ENCODE measurements around the gene TSTD1.
"Not testable (repeated sequence)": the region's sequence is repeated elsewhere in the genome, so short reads cannot be mapped to it uniquely, and the experiment has no call there.

The TSTD1 gene

GRCh38 chr1:161021970-161022353 is 16.8 kb downstream of the TSTD1 start:
- no peak for DNase-seq (ENCODE audit: insufficient read length)
- TF ChIP-seq POLR2AphosphoS5 (IDR thresholded peaks at IDR 0.05; ENCODE audit: low read depth, low read length) (no peak), POLR2A (IDR thresholded peaks at IDR 0.05; ENCODE audit: low read depth, low read length) (no peak), TAF1 (IDR thresholded peaks at IDR 0.05; ENCODE audit: borderline replicate concordance, low read depth, low read length) (no peak)
- no peak for FAIRE-seq

GRCh38 chr1:161021165-161021969 is 17.4 kb downstream of the TSTD1 start:
- DNase-seq (ENCODE audit: insufficient read length) (peak; percentile 97), FAIRE-seq (peak; percentile 87)
- peak; percentile 69; the same call in 1 of the 2 replicates for TF ChIP-seq POLR2A (IDR thresholded peaks at IDR 0.05; ENCODE audit: low read depth, low read length)
- TF ChIP-seq TAF1 (IDR thresholded peaks at IDR 0.05; ENCODE audit: borderline replicate concordance, low read depth, low read length) = no peak

GRCh38 chr1:161020509-161021164 is 18.1 kb downstream of the TSTD1 start, which contains the start of gene F11R:
Gene F11R (minus strand): TSS chr1:161021152. CDS start chr1:161021073, 79 bp downstream.
- TF ChIP-seq POLR2AphosphoS5 (IDR thresholded peaks at IDR 0.05; ENCODE audit: low read depth, low read length) (0 out of 2 replicates have a peak, but pooled peaks have one; percentile 39), TAF1 (IDR thresholded peaks at IDR 0.05; ENCODE audit: borderline replicate concordance, low read depth, low read length) (peak; percentile 65; the same call in 1 of the 2 replicates), POLR2A (IDR thresholded peaks at IDR 0.05; ENCODE audit: low read depth, low read length) (peak; percentile 58; the same call in 1 of the 2 replicates)
- FAIRE-seq = peak; percentile 46
- DNase-seq (ENCODE audit: insufficient read length) = peak; percentile 50

- TF ChIP-seq TAF1 (IDR thresholded peaks at IDR 0.05; ENCODE audit: borderline replicate concordance, low read depth, low read length) (no peak), POLR2AphosphoS5 (IDR thresholded peaks at IDR 0.05; ENCODE audit: low read depth, low read length) (peak; percentile 24; the same call in 1 of the 2 replicates), POLR2A (IDR thresholded peaks at IDR 0.05; ENCODE audit: low read depth, low read length) (0 out of 2 replicates have a peak, but pooled peaks have one; percentile 8)
- DNase-seq (ENCODE audit: insufficient read length) (no peak), FAIRE-seq (no peak)
Observed at GRCh38 chr1:161019751-161020495, 18.8 kb downstream of the TSTD1 start.

- not testable (repeated sequence) for DNase-seq (ENCODE audit: insufficient read length); FAIRE-seq
Observed at GRCh38 chr1:161019111-161019660, 19.6 kb downstream of the TSTD1 start.

GRCh38 chr1:161018631-161018930 is 20.2 kb downstream of the TSTD1 start:
- no peak for DNase-seq (ENCODE audit: insufficient read length)
- TF ChIP-seq POLR2AphosphoS5 (IDR thresholded peaks at IDR 0.05; ENCODE audit: low read depth, low read length) (no peak), TAF1 (IDR thresholded peaks at IDR 0.05; ENCODE audit: borderline replicate concordance, low read depth, low read length) (no peak), POLR2A (IDR thresholded peaks at IDR 0.05; ENCODE audit: low read depth, low read length) (no peak)
- FAIRE-seq = no peak

- FAIRE-seq (no peak), DNase-seq (ENCODE audit: insufficient read length) (no peak)
- TF ChIP-seq POLR2AphosphoS5 (IDR thresholded peaks at IDR 0.05; ENCODE audit: low read depth, low read length) = no peak
- no peak for TF ChIP-seq TAF1 (IDR thresholded peaks at IDR 0.05; ENCODE audit: borderline replicate concordance, low read depth, low read length)
- TF ChIP-seq POLR2A (IDR thresholded peaks at IDR 0.05; ENCODE audit: low read depth, low read length) = no peak
Observed at GRCh38 chr1:161017756-161018630, 20.8 kb downstream of the TSTD1 start.

- not testable (repeated sequence) for FAIRE-seq; DNase-seq (ENCODE audit: insufficient read length)
Observed at GRCh38 chr1:161017181-161017580, 21.6 kb downstream of the TSTD1 start.

- not testable (repeated sequence) for FAIRE-seq; DNase-seq (ENCODE audit: insufficient read length)
Observed at GRCh38 chr1:161016683-161017082, 22.1 kb downstream of the TSTD1 start.

- FAIRE-seq = peak; percentile 88
- peak; percentile 76 for DNase-seq (ENCODE audit: insufficient read length)
- TF ChIP-seq POLR2A (IDR thresholded peaks at IDR 0.05; ENCODE audit: low read depth, low read length) = peak; percentile 72
- peak; percentile 81; the same call in 1 of the 2 replicates for TF ChIP-seq POLR2AphosphoS5 (IDR thresholded peaks at IDR 0.05; ENCODE audit: low read depth, low read length)
- peak; percentile 59; the same call in 1 of the 2 replicates for TF ChIP-seq TAF1 (IDR thresholded peaks at IDR 0.05; ENCODE audit: borderline replicate concordance, low read depth, low read length)
Observed at GRCh38 chr1:161013488-161014230, 25.1 kb downstream of the TSTD1 start.

Measured in GM12892 (cell line).